ENCODE measurements around the gene PAPSS1.

PAPSS1 gene

DNA sequence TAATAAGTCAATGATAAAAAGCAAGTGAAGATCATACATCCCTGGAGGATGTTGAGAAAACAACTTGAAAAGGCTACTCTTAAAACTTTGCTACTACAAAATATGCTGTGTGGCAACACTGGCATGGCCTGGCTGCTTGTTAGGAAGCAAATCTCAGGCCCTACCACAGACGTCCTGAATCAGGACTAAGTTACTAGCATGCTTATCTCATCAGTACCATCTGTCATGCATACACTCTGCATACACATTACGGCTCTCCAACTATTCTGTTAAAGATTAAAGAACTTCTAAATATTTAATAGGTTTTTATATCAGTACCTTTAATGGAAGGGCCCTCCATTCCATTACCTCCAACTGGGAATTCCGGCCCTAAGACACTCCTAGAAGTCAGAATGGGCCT lies 8.2 kb downstream of the PAPSS1 start:
- in situ Hi-C loops (cut with HindIII; ENCODE audit: low pct_ligation_motif_present, low sequenced_read_pairs) = no loop called here
- DNase-seq = no peak
- TF ChIP-seq, protein P1, sequence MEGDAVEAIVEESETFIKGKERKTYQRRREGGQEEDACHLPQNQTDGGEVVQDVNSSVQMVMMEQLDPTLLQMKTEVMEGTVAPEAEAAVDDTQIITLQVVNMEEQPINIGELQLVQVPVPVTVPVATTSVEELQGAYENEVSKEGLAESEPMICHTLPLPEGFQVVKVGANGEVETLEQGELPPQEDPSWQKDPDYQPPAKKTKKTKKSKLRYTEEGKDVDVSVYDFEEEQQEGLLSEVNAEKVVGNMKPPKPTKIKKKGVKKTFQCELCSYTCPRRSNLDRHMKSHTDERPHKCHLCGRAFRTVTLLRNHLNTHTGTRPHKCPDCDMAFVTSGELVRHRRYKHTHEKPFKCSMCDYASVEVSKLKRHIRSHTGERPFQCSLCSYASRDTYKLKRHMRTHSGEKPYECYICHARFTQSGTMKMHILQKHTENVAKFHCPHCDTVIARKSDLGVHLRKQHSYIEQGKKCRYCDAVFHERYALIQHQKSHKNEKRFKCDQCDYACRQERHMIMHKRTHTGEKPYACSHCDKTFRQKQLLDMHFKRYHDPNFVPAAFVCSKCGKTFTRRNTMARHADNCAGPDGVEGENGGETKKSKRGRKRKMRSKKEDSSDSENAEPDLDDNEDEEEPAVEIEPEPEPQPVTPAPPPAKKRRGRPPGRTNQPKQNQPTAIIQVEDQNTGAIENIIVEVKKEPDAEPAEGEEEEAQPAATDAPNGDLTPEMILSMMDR (IDR thresholded peaks at IDR 0.05; ENCODE audit: low read depth, low read length, missing control alignments) = no peak
- Histone ChIP-seq H3K4me3 (ENCODE audit: low read depth, low read length) (no peak overlapping the region), H3K36me3 (replicated peaks) (no peaks in the 10 kb centered on the region), H3K27me3 (replicated peaks) (no peaks in the 10 kb centered on the region), H3K27ac (no peak overlapping the region)

DNA sequence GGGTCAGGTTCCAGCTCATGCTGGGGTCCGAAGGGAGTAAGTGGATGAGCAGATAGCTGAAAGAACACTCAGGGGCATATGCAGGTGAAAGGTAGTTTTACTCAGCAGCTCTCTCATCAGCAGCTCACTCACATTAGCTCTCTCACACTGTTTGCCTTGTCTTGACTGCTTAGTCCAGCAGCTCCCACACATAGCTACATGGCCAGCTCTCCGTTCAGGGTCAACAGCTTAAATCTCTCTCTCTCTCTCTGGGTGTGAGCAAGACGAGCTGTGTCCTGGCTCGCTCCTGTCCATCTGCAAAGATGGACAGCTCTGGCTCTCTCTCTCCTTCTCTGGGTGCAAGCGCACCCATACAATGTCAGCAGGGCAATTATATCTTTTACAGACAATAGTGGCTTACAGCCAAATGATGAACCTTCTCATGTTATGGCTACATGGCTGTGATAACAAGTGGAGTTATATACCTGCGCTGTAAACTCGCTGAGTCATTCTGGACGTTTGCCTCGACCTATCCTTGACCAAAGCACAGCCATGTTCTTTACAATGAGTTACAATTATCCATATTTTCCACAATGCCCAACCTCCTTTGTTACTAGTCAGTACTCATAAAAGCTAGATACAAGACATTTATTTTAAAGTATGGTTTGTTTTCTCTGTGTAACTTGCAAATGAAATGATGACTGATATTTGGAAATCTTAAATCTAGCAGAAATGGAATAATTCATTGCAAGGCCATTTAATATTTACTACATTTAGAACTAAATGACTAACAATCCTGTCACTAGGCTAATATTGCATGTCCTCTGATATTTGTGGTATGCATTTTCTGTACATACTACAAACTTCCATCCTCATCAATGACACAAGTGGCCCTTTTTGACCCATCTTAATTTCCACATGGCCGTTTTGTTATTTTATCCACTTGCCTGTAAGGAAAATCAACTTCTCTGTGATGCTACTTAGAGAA lies 9.3 kb downstream of the PAPSS1 start:
- in situ Hi-C loops (cut with HindIII; ENCODE audit: low pct_ligation_motif_present, low sequenced_read_pairs) = no loop called here
- TF ChIP-seq, protein P1 (IDR thresholded peaks at IDR 0.05; ENCODE audit: low read depth, low read length, missing control alignments) = no peak

DNA sequence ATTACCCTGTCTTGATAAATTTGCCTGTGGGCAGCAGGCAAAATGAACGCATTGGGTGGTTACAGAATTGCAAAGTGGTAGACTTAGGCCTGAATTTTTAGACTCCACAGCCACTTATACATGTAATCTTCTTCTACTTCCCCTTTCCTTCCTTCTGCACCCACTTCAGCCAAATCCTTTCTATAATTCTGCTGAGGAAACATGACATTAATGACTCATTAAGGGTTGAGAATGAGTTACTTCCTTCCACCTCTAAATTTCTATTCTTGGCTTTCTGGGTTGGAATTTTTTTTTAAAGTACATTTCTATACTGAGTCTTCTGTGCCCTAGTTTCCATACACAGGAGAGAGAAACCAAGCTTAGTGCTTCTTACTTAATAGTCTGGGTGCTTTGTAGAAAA lies 10.1 kb downstream of the PAPSS1 start:
- in situ Hi-C loops (cut with HindIII; ENCODE audit: low pct_ligation_motif_present, low sequenced_read_pairs) = no loop called here

More for the DNA sequence above, 9.3 kb downstream of the PAPSS1 start:
- Histone ChIP-seq H3K36me3 (replicated peaks) (no peaks in the 10 kb centered on the region), H3K27me3 (replicated peaks) (no peaks in the 10 kb centered on the region), H3K4me3 (ENCODE audit: low read depth, low read length) (no peak overlapping the region), H3K27ac (no peak overlapping the region)
- no peak for DNase-seq

DNA sequence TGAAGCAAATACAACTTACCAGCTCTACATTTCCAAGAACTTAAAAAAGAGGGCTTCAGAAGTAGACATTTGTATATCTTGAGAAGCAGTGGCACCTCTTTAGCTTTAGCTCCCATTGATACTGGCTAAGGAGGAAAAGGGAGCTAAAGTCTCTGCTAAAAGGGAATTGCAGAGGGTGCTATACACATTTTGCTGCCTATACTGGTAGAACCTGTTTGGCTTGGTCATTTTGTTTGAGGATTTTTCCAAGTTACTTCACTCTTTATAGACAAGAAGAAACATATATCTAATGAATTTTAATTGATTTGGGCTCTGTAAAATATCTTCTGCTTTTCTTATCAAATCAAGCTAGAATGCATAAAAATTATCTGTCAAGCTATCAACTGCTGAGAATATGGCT lies 11.8 kb downstream of the PAPSS1 start:
- TF ChIP-seq, protein P1 (IDR thresholded peaks at IDR 0.05; ENCODE audit: low read depth, low read length, missing control alignments) = no peak
- Histone ChIP-seq H3K36me3 (replicated peaks) (no peaks in the 10 kb centered on the region), H3K4me3 (ENCODE audit: low read depth, low read length) (no peak overlapping the region), H3K27ac (no peak overlapping the region), H3K27me3 (replicated peaks) (no peaks in the 10 kb centered on the region)
- no peak for DNase-seq
- in situ Hi-C loops (cut with HindIII; ENCODE audit: low pct_ligation_motif_present, low sequenced_read_pairs) = no loop called here

More for the DNA sequence above, 10.1 kb downstream of the PAPSS1 start:
- no peaks in the 10 kb centered on the region for H3K27me3 ChIP-seq (replicated peaks)
- no peaks in the 10 kb centered on the region for H3K36me3 ChIP-seq (replicated peaks)
- no peak for DNase-seq
- H3K4me3 ChIP-seq (ENCODE audit: low read depth, low read length) = no peak overlapping the region
- H3K27ac ChIP-seq = no peak overlapping the region
- TF ChIP-seq, protein P1 (IDR thresholded peaks at IDR 0.05; ENCODE audit: low read depth, low read length, missing control alignments) = no peak

DNA sequence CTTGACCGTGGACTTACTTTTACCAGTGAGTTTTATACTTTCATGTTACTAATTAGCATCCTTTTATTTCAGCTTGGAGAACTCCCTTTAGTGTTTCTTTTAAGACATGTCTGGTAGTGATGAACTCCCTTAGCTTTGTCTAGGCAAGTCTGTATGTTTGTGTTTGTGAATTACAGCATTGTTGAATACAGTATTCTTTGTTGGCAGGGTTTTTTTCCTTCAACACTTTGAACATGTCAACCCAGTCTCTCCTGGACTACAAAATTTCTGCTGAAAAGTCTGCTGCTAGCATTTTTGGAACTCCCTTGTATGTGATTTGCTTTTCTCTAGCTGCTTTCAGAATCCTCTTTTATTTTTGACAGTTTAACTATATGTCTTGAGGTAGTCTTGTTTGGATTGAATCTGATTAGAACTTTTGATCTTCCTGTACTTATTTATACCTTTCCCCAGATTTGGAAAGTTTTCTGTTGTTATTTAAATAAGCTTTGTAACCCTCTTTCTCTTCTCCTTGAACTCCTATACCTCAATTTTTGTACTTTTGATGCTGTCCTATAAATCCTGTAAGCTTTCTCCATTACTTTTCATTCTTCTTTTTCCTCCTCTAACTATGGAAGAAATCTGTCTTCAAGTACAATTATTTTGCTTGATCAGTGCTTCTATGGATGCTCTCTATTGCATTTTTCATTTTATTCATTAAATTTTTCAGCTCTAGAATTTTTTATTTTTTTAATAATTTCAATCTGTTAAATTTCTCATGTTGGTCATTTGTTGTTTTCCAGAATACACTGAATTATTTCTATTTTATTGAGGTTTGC lies 14.1 kb downstream of the PAPSS1 start:
- in situ Hi-C loops (cut with HindIII; ENCODE audit: low pct_ligation_motif_present, low sequenced_read_pairs) = no loop called here
- no peak overlapping the region for H3K4me3 ChIP-seq (ENCODE audit: low read depth, low read length)
- no peak for DNase-seq
- no peak overlapping the region for H3K27ac ChIP-seq
- H3K36me3 ChIP-seq (replicated peaks) = no peaks in the 10 kb centered on the region
- H3K27me3 ChIP-seq (replicated peaks) = no peaks in the 10 kb centered on the region
- TF ChIP-seq, protein P1 (IDR thresholded peaks at IDR 0.05; ENCODE audit: low read depth, low read length, missing control alignments) = no peak
